Activated B cell treated with CpG ODN at 0.5 μM for 24 hours (primary cell): ENCODE data around the gene NRXN2. TPM values are rescaled to one million over a fixed set of nuclear protein-coding genes. Genes with fewer than 3 reads are reported as not detected.
"Not testable (repeated sequence)": the region's sequence is repeated elsewhere in the genome, so short reads cannot be mapped to it uniquely, and the experiment has no call there.

ENCODE experiments used
- ATAC-seq: fragments of 200-7000 bp; cut with Tn5 transposase; one replicate; pipeline ENCODE4 v1.10.0; 2021; ENCODE audit warnings: low read depth, mild to moderate bottlenecking, moderate library complexity
- CTCF ChIA-PET: fragments of 350-600 bp; sonication (Branson Sonifier 250); formaldehyde crosslinking; loops from one replicate; lab custom pipeline; 2021; ENCODE audit warnings: antibody characterized with exemption; lab: Charles Lee
- POLR2A ChIA-PET: fragments of 350-600 bp; sonication (Branson Sonifier 250); formaldehyde crosslinking; loops from one replicate; lab custom pipeline; 2021; ENCODE audit warnings: antibody characterized with exemption; lab: Charles Lee
- DNase-seq: peaks from one replicate; pipeline ENCODE4 v3.0.0; 2022
- H3K27ac Mint-ChIP-seq: one replicate; pipeline ENCODE4 v1.8.0; 2020; ENCODE audit warnings: mixed read lengths
- H3K27me3 Mint-ChIP-seq: one replicate; pipeline ENCODE4 v1.8.0; 2021; ENCODE audit warnings: mixed read lengths
- H3K36me3 Mint-ChIP-seq: one replicate; pipeline ENCODE4 v1.8.0; 2021; ENCODE audit warnings: low read depth, mixed read lengths
- H3K4me1 Mint-ChIP-seq: one replicate; pipeline ENCODE4 v1.8.0; 2021; ENCODE audit warnings: mixed read lengths
- H3K4me3 Mint-ChIP-seq: one replicate; pipeline ENCODE4 v1.8.0; 2020; ENCODE audit warnings: mild to moderate bottlenecking, mixed read lengths
- H3K9me3 Mint-ChIP-seq: one replicate; pipeline ENCODE4 v1.8.0; 2020; ENCODE audit warnings: mixed read lengths
- intact Hi-C: fragments of 100-400 bp; cut with micrococcal nuclease; formaldehyde crosslinking; loops from one replicate; pipeline ENCODE4 v1.15.1; 2024
- total RNA-seq: library from RNA; stranded (reverse); gene quantifications from 2 replicates; pipeline ENCODE4 v1.2.3, GENCODE V29; 2022
- TF ChIP-seq, protein P1 (sequence below): fragments of 200-600 bp; IDR thresholded peaks from one replicate; pipeline ENCODE4 v1.8.0; 2022; ENCODE audit warnings: antibody characterized with exemption, mild to moderate bottlenecking

NRXN2 gene
- total RNA-seq, 1 donor from 2014 or later = 0.73 TPM

DNA sequence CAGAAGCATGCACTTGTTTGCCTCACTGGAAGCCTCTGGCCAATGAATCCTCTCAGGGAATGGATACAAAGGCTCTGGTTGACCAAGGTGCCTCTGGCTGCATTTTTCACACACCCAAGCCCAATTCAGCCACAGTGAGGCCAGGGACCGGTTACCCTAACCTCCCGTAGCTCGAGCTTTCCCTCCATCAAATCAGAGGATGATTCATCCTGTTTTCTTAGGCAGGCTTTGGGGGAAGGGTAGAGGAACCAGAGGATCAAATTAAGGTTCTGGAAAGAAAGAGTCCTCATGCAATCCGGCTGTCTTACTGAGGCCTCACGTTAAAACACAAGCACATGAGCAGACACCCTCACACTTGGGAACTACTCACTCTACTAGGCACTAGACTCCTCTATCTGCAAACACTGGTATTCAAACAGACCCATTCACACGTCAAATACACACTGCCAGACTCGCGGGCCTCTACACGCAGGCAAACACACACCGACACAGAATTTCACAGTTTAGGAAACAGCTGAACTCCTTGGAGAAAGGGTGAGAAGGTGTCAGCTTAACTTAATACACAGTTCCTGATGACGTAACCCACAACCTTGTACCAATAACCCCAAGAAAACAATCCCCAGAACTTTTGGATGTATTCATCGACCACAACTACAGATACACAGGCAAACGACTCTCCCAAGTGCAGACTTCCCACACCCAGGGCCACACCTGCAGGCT is 12.4 kb downstream of the NRXN2 start:
- H3K27ac Mint-ChIP-seq = no peak overlapping the region
- CTCF ChIA-PET = no interaction called here
- DNase-seq = no peak

DNA sequence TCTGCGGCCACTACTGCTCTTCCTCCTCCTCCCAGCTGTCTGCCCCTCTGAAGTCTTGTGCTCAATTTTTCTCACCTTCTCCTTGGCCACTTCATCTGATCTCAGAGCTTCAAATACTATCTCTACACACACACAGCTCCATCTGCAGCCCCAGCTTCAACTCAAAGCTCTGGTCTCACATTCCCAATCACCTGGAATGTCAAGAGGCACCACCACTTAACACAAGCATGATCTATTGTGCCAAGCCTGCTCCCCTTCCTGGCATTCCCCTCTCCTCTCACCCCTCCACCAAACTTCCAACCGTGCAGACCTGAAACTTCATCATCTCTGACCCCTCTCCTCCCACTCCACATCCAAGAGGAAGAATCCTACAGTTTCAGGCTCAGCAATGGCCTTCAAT is 17.5 kb downstream of the NRXN2 start:
- TF ChIP-seq, protein P1, sequence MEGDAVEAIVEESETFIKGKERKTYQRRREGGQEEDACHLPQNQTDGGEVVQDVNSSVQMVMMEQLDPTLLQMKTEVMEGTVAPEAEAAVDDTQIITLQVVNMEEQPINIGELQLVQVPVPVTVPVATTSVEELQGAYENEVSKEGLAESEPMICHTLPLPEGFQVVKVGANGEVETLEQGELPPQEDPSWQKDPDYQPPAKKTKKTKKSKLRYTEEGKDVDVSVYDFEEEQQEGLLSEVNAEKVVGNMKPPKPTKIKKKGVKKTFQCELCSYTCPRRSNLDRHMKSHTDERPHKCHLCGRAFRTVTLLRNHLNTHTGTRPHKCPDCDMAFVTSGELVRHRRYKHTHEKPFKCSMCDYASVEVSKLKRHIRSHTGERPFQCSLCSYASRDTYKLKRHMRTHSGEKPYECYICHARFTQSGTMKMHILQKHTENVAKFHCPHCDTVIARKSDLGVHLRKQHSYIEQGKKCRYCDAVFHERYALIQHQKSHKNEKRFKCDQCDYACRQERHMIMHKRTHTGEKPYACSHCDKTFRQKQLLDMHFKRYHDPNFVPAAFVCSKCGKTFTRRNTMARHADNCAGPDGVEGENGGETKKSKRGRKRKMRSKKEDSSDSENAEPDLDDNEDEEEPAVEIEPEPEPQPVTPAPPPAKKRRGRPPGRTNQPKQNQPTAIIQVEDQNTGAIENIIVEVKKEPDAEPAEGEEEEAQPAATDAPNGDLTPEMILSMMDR = no peak
- ChIA-PET POLR2A (interaction anchor here (0.7 to 1.5 kb wide), 2 partner anchors 11 to 17 kb away, joined by 5 read pairs; no protein-coding TSS in a partner anchor), CTCF (interaction anchor here (1.2 to 2.9 kb wide), 2 partner anchors 16 to 55 kb away, joined by 7 to 25 read pairs; no protein-coding TSS in a partner anchor)
- Mint-ChIP-seq H3K27ac (no peak overlapping the region), H3K36me3 (no peaks in the 10 kb centered on the region), H3K4me3 (no peak overlapping the region), H3K27me3 (peaks cover 41% of the 10 kb centered on the region), H3K9me3 (no peaks in the 10 kb centered on the region), H3K4me1 (peaks cover 1% of the 10 kb centered on the region)
- DNase-seq (no peak), ATAC-seq (no peak)
- intact Hi-C loops = loop anchor here (2.0 kb wide), 1 partner anchor 17 kb away; no protein-coding TSS in a partner anchor

More for the DNA sequence above, 12.4 kb downstream of the NRXN2 start:
- no peaks in the 10 kb centered on the region for H3K9me3 Mint-ChIP-seq
- POLR2A ChIA-PET = no interaction called here
- no peaks in the 10 kb centered on the region for H3K36me3 Mint-ChIP-seq
- peaks cover 25% of the 10 kb centered on the region for H3K4me1 Mint-ChIP-seq
- TF ChIP-seq, protein P1 = no peak
- intact Hi-C loops = no loop called here
- H3K4me3 Mint-ChIP-seq = no peak overlapping the region
- ATAC-seq = no peak
- H3K27me3 Mint-ChIP-seq = peaks cover 61% of the 10 kb centered on the region

- TF ChIP-seq, protein P1 = no peak
- H3K27ac Mint-ChIP-seq = no peak overlapping the region
Observed at GRCh38 chr11:64703048-64703447, 19.9 kb downstream of the NRXN2 start.

GRCh38 chr11:64701956-64702355 is 21.0 kb downstream of the NRXN2 start:
- H3K4me1 Mint-ChIP-seq, H3K27ac Mint-ChIP-seq, H3K9me3 Mint-ChIP-seq, H3K4me3 Mint-ChIP-seq, CTCF ChIA-PET, ATAC-seq, H3K36me3 Mint-ChIP-seq, intact Hi-C loops, POLR2A ChIA-PET, DNase-seq: not testable (repeated sequence)
- H3K27me3 Mint-ChIP-seq = peaks cover 22% of the 10 kb centered on the region

More at GRCh38 chr11:64703048-64703447, 19.9 kb downstream of the NRXN2 start:
- H3K4me3 Mint-ChIP-seq = no peak overlapping the region
- ChIA-PET POLR2A (no interaction called here), CTCF (interaction anchor here (1.2 to 2.9 kb wide), 2 partner anchors 14 to 62 kb away, joined by 3 to 25 read pairs; no protein-coding TSS in a partner anchor)
- no peaks in the 10 kb centered on the region for H3K9me3 Mint-ChIP-seq
- ATAC-seq (no peak), DNase-seq (no peak)
- H3K27me3 Mint-ChIP-seq = peaks cover 26% of the 10 kb centered on the region
- H3K36me3 Mint-ChIP-seq = no peaks in the 10 kb centered on the region
- peaks cover 1% of the 10 kb centered on the region for H3K4me1 Mint-ChIP-seq
- intact Hi-C loops = no loop called here

DNA sequence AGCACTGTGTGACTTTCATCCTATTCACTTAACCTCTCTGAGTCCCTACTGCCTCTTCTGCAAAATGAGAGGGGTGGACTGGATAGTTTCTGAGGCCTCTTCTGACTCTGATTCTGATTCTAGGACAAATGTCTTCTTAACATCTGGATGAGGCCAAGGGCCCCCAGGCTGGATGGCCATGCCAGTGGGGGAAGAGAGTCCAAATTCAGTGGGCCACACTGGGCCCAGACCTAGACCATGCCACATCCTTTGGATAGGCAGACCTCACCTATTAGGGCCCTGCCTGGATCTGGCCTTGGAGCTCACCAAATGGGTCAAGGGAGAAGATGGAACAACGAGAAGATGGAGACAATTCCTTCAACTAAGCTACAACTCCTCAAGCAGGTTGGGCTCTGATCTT is 24.6 kb downstream of the NRXN2 start:
- no peak for ATAC-seq
- H3K9me3 Mint-ChIP-seq = no peaks in the 10 kb centered on the region
- no peak for DNase-seq
- TF ChIP-seq, protein P1 = no peak
- peaks cover 14% of the 10 kb centered on the region for H3K4me1 Mint-ChIP-seq
- no peaks in the 10 kb centered on the region for H3K36me3 Mint-ChIP-seq
- CTCF ChIA-PET = interaction anchor here (1.5 kb wide), 1 partner anchor 10 kb away, joined by 9 read pairs; no protein-coding TSS in a partner anchor
- intact Hi-C loops = no loop called here
- H3K27me3 Mint-ChIP-seq = peaks cover 16% of the 10 kb centered on the region
- POLR2A ChIA-PET = interaction anchor here (0.5 kb wide), 1 partner anchor 11 kb away, joined by 3 read pairs; no protein-coding TSS in a partner anchor
- no peak overlapping the region for H3K27ac Mint-ChIP-seq
- no peak overlapping the region for H3K4me3 Mint-ChIP-seq
